ENCODE measurements around the gene CTDP1.

Gene CTDP1

GRCh38 chr18:79797518-79798345, 118.1 kb downstream of the CTDP1 start, which contains the start of gene KCNG2:
TSS of gene KCNG2 (plus strand) at chr18:79797938. CDS start at chr18:79863668, 65,730 bp downstream.
- no peak for DNase-seq (ENCODE audit: low read depth)

DNA sequence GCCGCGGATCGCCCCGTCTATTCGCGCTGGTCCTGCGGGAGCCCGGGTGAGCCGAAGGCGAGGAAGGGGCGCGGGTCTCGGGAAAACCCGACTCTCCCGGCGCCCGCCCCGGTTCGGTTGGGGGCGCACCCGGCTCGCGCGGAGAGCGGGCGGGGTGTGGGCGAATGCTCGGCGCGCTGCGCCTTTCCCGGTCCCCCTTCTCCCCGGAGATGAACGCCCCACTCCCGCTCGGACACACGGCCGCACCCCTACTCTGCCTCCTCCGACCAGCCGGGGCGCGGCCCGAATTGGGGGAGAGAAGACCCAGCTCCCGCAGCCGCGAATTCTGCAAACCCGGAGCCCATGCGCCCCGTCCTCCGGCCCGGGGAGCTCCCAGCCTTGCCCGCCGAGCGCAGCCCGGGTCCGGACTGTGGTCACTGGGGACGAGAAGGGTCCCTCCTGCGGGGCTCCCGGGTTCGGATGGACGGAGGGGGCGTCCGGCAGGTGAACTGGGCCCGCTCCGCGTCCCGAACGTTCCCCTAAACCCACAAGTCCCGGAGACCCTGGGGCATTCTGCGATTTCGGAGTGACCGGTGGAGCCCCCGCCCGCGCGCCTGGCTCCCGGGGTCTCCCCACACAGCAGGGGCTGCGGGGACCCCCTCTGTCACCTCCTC, 118.9 kb downstream of the CTDP1 start:
- no peak for DNase-seq (ENCODE audit: low read depth)

GRCh38 chr18:79798999-79799370, 119.4 kb downstream of the CTDP1 start:
- DNase-seq (ENCODE audit: low read depth) = no peak

- DNase-seq (ENCODE audit: low read depth) = no peak
Observed at GRCh38 chr18:79799619-79800370, 120.2 kb downstream of the CTDP1 start.

GRCh38 chr18:79800371-79801180, 121.0 kb downstream of the CTDP1 start:
- no peak for DNase-seq (ENCODE audit: low read depth)

DNA sequence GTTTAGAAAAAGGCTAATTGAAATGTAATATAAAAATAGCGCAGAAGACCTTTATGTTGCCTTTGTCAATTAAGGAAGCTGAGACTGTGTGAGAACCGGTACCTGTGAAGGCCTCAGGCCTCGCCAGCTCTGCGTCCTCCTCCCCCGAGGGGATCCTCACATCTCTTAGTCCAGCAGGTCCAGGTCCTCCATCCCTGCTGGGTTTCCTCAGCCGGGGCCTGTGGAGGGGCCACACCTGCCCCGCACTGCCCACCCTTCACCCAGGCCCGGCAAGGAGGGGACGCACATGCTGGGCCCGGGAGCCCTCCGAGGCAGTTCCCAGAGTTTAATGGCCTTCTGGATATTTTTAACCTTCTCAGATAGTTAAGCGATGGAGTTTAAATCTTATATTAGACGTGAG, 121.6 kb downstream of the CTDP1 start:
- DNase-seq (ENCODE audit: low read depth) = no peak

- DNase-seq (ENCODE audit: low read depth) = no peak
Observed at GRCh38 chr18:79801641-79802040, 122.0 kb downstream of the CTDP1 start.

DNA sequence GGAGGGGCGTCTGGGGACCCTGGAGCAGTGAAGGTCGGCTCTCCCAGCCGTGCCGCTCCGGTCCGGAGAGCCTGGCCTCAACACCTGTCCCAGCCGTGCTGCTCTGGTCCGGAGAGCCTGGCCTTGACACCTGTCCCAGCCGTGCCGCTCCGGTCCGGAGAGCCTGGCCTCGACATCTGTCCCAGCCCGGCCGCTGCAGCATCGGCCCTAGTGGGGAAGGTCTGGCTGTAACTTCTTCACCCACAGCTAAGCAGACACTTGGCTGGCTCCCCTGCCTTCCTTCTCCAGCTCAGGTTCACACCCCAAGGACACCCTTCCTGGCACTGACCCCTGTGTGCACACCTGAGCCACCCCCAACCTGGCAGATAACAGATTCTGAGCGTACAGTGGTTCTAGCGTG, 122.7 kb downstream of the CTDP1 start:
- DNase-seq (ENCODE audit: low read depth) = no peak

GRCh38 chr18:79803611-79804051, 124.0 kb downstream of the CTDP1 start:
- no peak for DNase-seq (ENCODE audit: low read depth)
